Measurements from ENCODE around the gene RAPSN.

DNA sequence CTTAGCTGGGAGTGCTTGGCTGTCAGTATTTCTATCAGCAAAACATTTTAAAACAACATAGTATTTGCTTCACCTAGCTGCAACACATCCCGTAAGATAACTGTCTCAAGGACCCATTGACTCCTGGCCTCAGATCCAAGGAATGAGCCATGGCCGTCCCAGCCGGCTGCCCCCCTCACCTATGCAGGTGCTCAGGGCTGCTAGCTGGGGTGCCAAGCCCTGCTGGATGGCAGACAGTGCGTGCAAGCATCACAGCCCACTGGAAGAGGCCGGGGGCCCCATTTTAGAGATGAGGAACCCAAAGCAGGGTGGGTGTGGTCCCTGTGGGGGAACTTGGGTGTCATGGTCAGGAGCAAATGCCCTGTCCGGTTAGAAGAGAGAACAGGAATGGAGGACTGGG, 31.2 kb downstream of the RAPSN start:
- TF ChIP-seq TAF1 (IDR thresholded peaks at IDR 0.05; ENCODE audit: low read depth, low read length) (no peak), POLR2A (IDR thresholded peaks at IDR 0.05; ENCODE audit: control extremely low read depth in 1 of 2, low read depth in 2 of 2, low read length in 2 of 2) (no peak)
